Measurements from ENCODE around the gene SPHK2.

DNA sequence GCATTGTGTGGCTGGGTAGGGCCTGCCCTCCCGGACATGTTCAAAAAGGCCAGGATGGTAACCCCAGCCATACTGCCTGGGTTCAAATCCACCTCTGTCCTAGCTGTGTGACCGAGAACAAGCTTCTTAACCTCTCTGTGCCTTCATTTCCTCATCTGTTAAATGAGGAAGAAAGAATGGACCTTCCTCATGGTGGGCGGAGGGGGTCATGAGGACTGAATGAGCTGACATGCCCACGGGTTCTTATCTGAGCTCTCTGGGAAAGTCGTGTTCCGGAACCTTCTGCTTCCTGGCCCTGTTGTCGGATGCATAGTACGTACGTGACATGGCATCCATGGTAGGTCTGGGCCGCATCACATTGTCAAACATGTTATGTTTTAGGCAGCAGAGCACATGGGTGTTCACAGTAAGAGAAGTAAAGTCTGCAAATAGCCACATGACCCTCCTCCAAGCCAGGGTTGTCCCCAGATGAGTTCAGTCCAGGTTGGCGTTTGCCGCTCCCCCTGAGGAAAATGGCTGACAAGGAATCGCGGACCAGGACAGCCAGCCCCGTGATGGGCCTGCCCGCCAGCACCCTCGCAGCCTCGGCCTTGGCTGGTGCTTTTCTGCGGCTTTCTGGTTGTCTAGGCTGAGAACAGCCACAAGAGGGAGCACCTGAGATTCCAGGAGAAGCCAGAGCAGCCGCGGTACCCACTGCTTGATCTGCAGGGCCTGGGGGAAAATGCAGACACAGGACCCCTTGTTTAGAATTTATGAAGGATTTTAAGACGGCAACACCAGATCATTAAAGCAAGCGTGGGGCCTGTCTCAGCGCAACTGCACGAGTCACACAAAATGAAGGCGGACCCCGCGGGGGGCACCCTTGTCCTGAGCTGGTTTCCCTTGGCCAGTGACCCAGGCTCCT is 55.9 kb downstream of the SPHK2 start:
- TF ChIP-seq, protein P1, sequence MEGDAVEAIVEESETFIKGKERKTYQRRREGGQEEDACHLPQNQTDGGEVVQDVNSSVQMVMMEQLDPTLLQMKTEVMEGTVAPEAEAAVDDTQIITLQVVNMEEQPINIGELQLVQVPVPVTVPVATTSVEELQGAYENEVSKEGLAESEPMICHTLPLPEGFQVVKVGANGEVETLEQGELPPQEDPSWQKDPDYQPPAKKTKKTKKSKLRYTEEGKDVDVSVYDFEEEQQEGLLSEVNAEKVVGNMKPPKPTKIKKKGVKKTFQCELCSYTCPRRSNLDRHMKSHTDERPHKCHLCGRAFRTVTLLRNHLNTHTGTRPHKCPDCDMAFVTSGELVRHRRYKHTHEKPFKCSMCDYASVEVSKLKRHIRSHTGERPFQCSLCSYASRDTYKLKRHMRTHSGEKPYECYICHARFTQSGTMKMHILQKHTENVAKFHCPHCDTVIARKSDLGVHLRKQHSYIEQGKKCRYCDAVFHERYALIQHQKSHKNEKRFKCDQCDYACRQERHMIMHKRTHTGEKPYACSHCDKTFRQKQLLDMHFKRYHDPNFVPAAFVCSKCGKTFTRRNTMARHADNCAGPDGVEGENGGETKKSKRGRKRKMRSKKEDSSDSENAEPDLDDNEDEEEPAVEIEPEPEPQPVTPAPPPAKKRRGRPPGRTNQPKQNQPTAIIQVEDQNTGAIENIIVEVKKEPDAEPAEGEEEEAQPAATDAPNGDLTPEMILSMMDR (IDR thresholded peaks at IDR 0.05) = peak; percentile 85 to 94 (median 86)
- TF ChIP-seq EP300 (IDR thresholded peaks at IDR 0.05) = no peak

Measured in esophagus muscularis mucosa (tissue), 3 donors.